Vagina (tissue), 2 donors: ENCODE results near the gene AMPD1.

ENCODE experiments used
- POLR2A ChIP-seq, 2 donors: fragments of 450-650 bp; IDR thresholded peaks; one replicate each; pipeline ENCODE4 v1.6.1; 2017; ENCODE audit warnings: antibody characterized with exemption in 2 of 2, mild to moderate bottlenecking in 2 of 2, moderate library complexity in 2 of 2
- POLR2AphosphoS5 ChIP-seq, 2 donors: sonication (generic); formaldehyde crosslinking; IDR thresholded peaks; one replicate each; pipeline ENCODE4 v1.9.0; 2017; ENCODE audit warnings: antibody characterized with exemption in 2 of 2, mild to moderate bottlenecking in 2 of 2, low read depth in 1 of 2; ENCODE audit not compliant: insufficient read depth in 1 of 2
- TF ChIP-seq, protein P1 (sequence below), 3 experiments: fragments of 450-650 bp in 2 of 3; fragments of 200-600 bp in 1 of 3; sonication (generic) in 1 of 3; IDR thresholded peaks; one replicate each; pipeline ENCODE4 v1.5.1; 2017 to 2019; ENCODE audit warnings: antibody characterized with exemption in 3 of 3, mild to moderate bottlenecking in 2 of 3, moderate library complexity in 2 of 3

DNA sequence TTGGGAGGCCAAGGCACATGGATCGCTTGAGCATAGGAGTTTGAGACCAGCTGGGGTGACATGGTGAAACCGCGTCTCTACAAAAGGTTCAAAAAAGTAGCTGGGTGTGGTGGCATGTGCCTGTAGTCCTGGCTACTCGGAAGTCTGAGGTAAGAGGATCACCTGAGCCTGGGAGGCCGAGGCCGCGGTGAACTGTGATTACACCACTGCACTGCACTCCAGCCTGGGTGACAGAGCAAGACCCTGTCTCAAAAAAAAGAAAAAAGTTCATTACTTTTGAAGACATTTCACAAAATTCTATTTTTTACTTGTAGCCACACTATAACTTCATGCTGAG lies 23.4 kb downstream of the AMPD1 start:
- TF ChIP-seq POLR2A (IDR thresholded peaks at IDR 0.05) (no peak), POLR2AphosphoS5 (IDR thresholded peaks at IDR 0.05; ENCODE audit: insufficient read depth in 1 of 2, low read depth in 1 of 2) (no peak)
- TF ChIP-seq, protein P1, sequence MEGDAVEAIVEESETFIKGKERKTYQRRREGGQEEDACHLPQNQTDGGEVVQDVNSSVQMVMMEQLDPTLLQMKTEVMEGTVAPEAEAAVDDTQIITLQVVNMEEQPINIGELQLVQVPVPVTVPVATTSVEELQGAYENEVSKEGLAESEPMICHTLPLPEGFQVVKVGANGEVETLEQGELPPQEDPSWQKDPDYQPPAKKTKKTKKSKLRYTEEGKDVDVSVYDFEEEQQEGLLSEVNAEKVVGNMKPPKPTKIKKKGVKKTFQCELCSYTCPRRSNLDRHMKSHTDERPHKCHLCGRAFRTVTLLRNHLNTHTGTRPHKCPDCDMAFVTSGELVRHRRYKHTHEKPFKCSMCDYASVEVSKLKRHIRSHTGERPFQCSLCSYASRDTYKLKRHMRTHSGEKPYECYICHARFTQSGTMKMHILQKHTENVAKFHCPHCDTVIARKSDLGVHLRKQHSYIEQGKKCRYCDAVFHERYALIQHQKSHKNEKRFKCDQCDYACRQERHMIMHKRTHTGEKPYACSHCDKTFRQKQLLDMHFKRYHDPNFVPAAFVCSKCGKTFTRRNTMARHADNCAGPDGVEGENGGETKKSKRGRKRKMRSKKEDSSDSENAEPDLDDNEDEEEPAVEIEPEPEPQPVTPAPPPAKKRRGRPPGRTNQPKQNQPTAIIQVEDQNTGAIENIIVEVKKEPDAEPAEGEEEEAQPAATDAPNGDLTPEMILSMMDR (IDR thresholded peaks at IDR 0.05): no peak
